ENCODE measurements around the gene PFKL. TPM values are rescaled to one million over a fixed set of nuclear protein-coding genes. Genes with fewer than 3 reads are reported as not detected.

Gene PFKL
- total RNA-seq, 1 donor from 2014 or later = 129 TPM

- DNase-seq (ENCODE audit: low spot score) = no peak
- no peak overlapping the region for H3K27ac Mint-ChIP-seq (ENCODE audit: unreplicated experiment)
- H3K4me3 Mint-ChIP-seq (ENCODE audit: unreplicated experiment) = no peak overlapping the region
- no peaks in the 10 kb centered on the region for H3K36me3 Mint-ChIP-seq (ENCODE audit: low read depth)
- no peaks in the 10 kb centered on the region for H3K9me3 Mint-ChIP-seq (ENCODE audit: low read depth)
- H3K4me1 Mint-ChIP-seq (ENCODE audit: low read depth) = no peaks in the 10 kb centered on the region
- no peak for TF ChIP-seq CTCF (IDR thresholded peaks at IDR 0.05)
- H3K27me3 Mint-ChIP-seq (ENCODE audit: low read depth) = peaks cover 22% of the 10 kb centered on the region
These were observed 55.2 kb downstream of the PFKL start for GRCh38 chr21:44354775-44355771.

GRCh38 chr21:44356160-44356559 lies 56.3 kb downstream of the PFKL start:
- Mint-ChIP-seq H3K9me3 (ENCODE audit: low read depth) (no peaks in the 10 kb centered on the region), H3K36me3 (ENCODE audit: low read depth) (no peaks in the 10 kb centered on the region), H3K27me3 (ENCODE audit: low read depth) (peaks cover 22% of the 10 kb centered on the region), H3K27ac (ENCODE audit: unreplicated experiment) (no peak overlapping the region), H3K4me3 (ENCODE audit: unreplicated experiment) (no peak overlapping the region), H3K4me1 (ENCODE audit: low read depth) (no peaks in the 10 kb centered on the region)
- TF ChIP-seq CTCF (IDR thresholded peaks at IDR 0.05) = no peak
- DNase-seq (ENCODE audit: low spot score) = no peak

- no peaks in the 10 kb centered on the region for H3K9me3 Mint-ChIP-seq (ENCODE audit: low read depth)
- no peak for TF ChIP-seq CTCF (IDR thresholded peaks at IDR 0.05)
- H3K4me1 Mint-ChIP-seq (ENCODE audit: low read depth) = no peaks in the 10 kb centered on the region
- H3K4me3 Mint-ChIP-seq (ENCODE audit: unreplicated experiment) = no peak overlapping the region
- H3K27ac Mint-ChIP-seq (ENCODE audit: unreplicated experiment) = no peak overlapping the region
- DNase-seq (ENCODE audit: low spot score) = no peak
- peaks cover 22% of the 10 kb centered on the region for H3K27me3 Mint-ChIP-seq (ENCODE audit: low read depth)
- no peaks in the 10 kb centered on the region for H3K36me3 Mint-ChIP-seq (ENCODE audit: low read depth)
These were observed 56.8 kb downstream of the PFKL start for GRCh38 chr21:44356636-44357035.

- Mint-ChIP-seq H3K27me3 (ENCODE audit: low read depth) (peaks cover 21% of the 10 kb centered on the region), H3K36me3 (ENCODE audit: low read depth) (no peaks in the 10 kb centered on the region), H3K4me3 (ENCODE audit: unreplicated experiment) (no peak overlapping the region), H3K4me1 (ENCODE audit: low read depth) (no peaks in the 10 kb centered on the region), H3K9me3 (ENCODE audit: low read depth) (no peaks in the 10 kb centered on the region), H3K27ac (ENCODE audit: unreplicated experiment) (no peak overlapping the region)
- DNase-seq (ENCODE audit: low spot score) = no peak
- TF ChIP-seq CTCF (IDR thresholded peaks at IDR 0.05) = no peak
These were observed 57.4 kb downstream of the PFKL start for GRCh38 chr21:44357064-44357837.

GRCh38 chr21:44359396-44359795 lies 59.5 kb downstream of the PFKL start:
- H3K27ac Mint-ChIP-seq (ENCODE audit: unreplicated experiment) = no peak overlapping the region
- no peaks in the 10 kb centered on the region for H3K4me1 Mint-ChIP-seq (ENCODE audit: low read depth)
- peaks cover 10% of the 10 kb centered on the region for H3K9me3 Mint-ChIP-seq (ENCODE audit: low read depth)
- no peaks in the 10 kb centered on the region for H3K36me3 Mint-ChIP-seq (ENCODE audit: low read depth)
- no peak overlapping the region for H3K4me3 Mint-ChIP-seq (ENCODE audit: unreplicated experiment)
- peaks cover 9% of the 10 kb centered on the region for H3K27me3 Mint-ChIP-seq (ENCODE audit: low read depth)
- no peak for DNase-seq (ENCODE audit: low spot score)
- no peak for TF ChIP-seq CTCF (IDR thresholded peaks at IDR 0.05)
